IPS-NIHi7 (cell line): ENCODE data around the gene DPP10.

ENCODE experiments used
- DNase-seq: peaks from one replicate; pipeline ENCODE4 v3.0.0; 2012; ENCODE audit warnings: mixed read lengths; ENCODE audit errors: extremely low spot score

Gene DPP10

GRCh38 chr2:115694651-115695050 is 1252.2 kb downstream of the DPP10 start:
- DNase-seq = no peak

GRCh38 chr2:115733190-115733775 is 1290.8 kb downstream of the DPP10 start:
- DNase-seq = no peak

DNA sequence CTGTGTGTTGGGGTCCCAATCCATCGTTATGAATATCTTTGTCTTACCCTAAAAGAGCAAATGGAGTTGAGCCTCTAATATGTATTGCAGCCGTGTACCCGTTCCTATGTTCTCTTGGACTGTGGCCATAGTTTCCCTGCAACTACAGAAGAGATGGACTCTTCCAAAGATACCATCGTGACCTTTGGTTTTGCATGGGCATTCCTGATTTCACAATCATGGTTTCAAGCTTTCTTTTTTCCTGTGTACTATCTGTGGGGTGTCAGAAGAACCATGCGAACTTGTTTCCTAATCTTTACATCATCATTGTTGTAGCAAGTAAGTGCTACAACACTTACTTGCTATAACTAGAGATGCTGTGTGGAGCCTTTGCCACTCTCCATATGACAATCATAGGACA is 1295.7 kb downstream of the DPP10 start:
- DNase-seq = no peak

- peak; percentile 18 for DNase-seq
These were observed 1297.1 kb downstream of the DPP10 start for GRCh38 chr2:115739574-115739973.

GRCh38 chr2:115746151-115746550 is 1303.7 kb downstream of the DPP10 start:
- no peak for DNase-seq

GRCh38 chr2:115757286-115757685 is 1314.8 kb downstream of the DPP10 start:
- DNase-seq = no peak

GRCh38 chr2:115763601-115764000 is 1321.2 kb downstream of the DPP10 start:
- DNase-seq = no peak

GRCh38 chr2:115771516-115771915 is 1329.1 kb downstream of the DPP10 start:
- no peak for DNase-seq

GRCh38 chr2:115774361-115774760 is 1331.9 kb downstream of the DPP10 start:
- no peak for DNase-seq

GRCh38 chr2:115779085-115779632 is 1336.7 kb downstream of the DPP10 start:
- DNase-seq = no peak

DNA sequence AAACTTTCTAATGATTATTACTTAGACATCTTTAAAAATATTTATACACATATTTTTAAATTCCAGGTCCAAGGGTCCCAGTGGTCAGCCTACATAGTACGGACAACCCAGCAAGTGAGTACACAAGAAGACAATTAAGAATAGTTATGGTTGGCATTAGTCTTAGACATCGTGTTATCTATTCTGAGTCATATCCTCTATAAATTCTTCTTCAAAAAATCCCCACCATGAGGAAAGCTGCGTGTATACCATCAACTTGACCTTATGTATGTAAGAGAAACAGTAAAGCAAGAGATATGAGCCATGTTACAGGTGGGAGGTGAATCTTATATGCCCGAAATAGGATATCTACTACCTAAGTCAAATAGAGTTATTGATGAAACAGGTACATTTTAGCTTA is 1339.8 kb downstream of the DPP10 start:
- DNase-seq = no peak

DNA sequence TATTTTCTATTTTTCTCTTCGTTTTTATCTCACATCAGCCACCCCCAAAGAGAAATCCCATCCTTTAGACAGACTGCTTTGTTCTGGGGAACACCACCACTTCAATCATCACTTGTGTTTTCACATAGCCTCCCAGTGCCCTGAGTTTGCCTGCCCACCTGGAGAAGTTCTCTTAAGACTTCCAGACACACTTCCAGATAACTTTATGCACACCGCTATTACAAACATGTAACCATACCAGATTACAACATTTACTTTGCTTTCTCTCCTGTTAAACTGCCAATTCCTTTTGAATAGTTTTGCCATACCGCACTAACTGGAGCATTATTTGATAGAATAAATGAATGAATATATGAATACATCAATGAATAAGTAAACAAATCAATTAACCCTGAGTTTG is 1353.6 kb downstream of the DPP10 start:
- no peak for DNase-seq

- no peak for DNase-seq
These were observed 1364.8 kb downstream of the DPP10 start for GRCh38 chr2:115807276-115807675.

DNA sequence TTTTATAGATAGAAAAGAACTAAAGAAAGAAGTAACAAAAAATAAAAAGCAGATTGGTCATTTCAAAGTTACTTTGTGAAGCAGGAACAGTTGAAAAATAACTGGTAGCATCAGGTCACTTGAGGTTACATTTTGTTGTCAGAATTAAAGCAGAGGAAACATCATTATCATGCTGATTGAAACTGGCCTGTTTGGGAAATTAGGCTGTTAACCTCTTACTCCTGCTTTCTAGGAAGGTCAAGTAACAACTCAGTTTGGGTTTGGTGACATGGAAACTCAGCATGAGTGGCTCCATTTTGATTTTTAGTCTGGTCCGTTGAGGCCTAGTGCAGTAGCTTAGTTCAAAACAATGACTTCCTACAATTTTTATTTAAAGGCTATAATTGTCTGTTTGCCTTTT is 1383.5 kb downstream of the DPP10 start:
- DNase-seq = no peak

DNA sequence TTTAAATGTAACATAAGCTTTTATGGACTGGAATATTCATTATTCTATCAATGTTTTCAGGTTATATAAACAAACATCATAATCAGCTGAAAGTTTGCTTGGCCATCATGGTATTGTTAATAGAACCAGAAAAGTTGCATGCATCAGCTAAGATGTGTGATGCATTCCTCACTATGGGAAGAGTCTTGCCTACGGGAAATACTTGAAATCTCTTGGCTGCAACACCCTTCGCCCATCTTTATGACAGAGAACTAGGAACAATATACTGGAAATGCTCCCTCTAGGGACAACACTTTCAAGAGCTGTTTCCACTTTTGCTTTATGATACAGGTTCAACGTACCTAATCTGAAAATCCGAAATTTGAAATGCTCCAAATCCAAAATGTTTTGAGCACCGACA is 1390.8 kb downstream of the DPP10 start:
- peak; percentile 9 for DNase-seq

- DNase-seq = no peak
These were observed 1396.1 kb downstream of the DPP10 start for GRCh38 chr2:115838539-115838938.

- no peak for DNase-seq
These were observed 1399.9 kb downstream of the DPP10 start for GRCh38 chr2:115842306-115842705.

DNA sequence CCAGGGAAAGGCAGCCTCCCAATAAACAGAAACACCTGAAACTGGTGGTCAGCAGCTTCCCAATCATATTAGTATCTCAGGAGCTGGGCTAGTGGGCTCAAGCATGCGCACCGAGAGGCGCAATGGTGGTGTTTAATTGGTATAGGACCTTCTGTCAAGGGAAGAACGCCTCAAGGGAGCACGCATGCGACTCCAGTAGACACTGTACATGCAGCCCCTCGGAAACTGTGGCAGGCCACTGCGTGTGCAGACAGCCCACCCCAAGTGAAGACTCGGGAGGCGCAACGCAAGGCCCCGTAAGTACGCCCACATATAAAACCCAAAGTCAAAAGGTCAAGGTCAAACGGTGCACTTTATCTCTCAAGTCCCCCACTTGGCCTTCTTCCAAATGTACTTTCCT is 1405.8 kb downstream of the DPP10 start:
- DNase-seq = no peak

DNA sequence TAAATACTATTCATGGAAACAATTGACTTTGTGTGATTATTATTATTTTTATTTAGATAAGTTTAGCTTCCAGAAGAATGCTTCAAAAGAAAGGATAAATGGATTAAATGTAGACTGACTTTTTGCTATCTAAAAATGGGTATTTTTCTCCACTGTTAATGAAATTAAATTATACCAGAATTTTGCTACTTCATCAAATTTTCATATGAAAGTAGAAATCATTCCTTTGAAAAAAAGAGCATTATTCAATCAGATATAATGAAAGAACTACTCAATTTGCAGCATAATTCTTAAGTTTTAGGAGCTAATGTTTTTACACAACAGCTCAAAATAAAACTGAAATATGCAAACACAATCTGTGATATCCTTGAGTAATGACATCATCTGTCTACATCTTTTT is 1424.6 kb downstream of the DPP10 start:
- no peak for DNase-seq

- DNase-seq = no peak
These were observed 1432.0 kb downstream of the DPP10 start for GRCh38 chr2:115874427-115874826.

DNA sequence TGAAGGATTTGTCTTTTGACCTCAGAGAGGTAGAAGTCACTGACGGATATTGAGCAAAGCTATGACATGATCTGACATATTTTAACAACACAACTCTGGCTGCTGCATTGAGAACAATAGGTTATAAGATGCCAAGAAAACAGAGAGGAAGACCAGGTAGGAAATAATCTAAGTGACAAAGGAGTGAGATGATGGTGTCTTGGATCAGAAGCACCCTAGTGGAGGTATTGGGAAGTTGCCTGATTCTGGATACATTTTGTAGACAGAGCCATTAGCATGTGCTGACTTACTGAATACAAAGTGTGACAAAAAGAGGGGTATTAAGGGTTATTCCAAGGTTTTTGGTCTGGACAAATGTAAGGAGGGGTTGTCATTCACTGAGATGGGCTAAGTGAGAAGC is 1438.1 kb downstream of the DPP10 start:
- peak; percentile 41 for DNase-seq

- no peak for DNase-seq
These were observed 1444.9 kb downstream of the DPP10 start for GRCh38 chr2:115887209-115887776.
